Activated T-helper 1 cell treated with anti-CD3 and anti-CD28 coated beads, Interleukin-2, amount 50 U/mL, for 16 hours (primary cell): ENCODE data around the gene CACNB2.
"Not testable (repeated sequence)": the region's sequence is repeated elsewhere in the genome, so short reads cannot be mapped to it uniquely, and the experiment has no call there.

Experiments
- DNase-seq, 2 donors: peaks; one replicate each; pipeline ENCODE4 v3.0.0-alpha.2; 2020; ENCODE audit warnings: low read depth in 1 of 2, low spot score in 1 of 2

CACNB2 gene

GRCh38 chr10:18197706-18198105 is 57.5 kb downstream of the CACNB2 start:
- DNase-seq: no peak

- DNase-seq: no peak
Observed at GRCh38 chr10:18201877-18202276, 61.7 kb downstream of the CACNB2 start.

DNA sequence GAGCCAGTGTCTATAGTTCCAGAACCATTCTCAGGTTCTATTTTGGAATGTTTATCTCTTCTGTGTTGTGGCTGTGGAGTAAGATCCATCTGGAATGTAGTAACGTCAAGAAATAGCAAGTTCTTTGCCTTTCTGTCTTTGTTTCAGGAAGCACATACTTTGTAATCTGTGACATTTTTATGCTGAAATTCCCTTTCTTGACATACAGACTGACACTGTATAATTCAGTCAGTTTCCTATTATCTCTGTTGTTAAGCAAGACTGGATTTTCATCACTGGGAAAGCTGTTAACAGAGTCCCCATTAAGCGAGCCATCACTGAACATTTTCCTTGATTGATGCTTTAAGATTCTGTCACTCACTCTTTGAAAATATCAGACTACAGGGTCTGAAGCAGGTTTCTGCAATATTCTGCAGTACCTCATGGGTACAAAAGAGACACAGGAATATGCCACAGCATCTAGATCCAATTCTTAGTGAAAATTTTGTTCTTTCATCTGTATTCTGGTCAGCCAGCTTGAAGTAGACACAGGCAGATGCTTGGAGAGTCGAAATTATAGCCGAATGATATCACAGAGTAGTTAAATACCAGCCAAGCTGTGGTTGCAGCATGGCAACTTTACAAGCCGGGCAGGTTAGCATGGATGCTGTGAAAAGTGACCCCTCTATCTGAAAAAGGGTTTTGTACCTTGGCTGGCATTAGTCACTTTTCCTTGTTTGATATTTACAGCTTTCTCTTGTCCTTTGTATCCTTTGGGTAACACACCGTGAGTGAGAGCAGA is 62.6 kb downstream of the CACNB2 start:
- DNase-seq: no peak

- DNase-seq: no peak
Observed at GRCh38 chr10:18203471-18203870, 63.2 kb downstream of the CACNB2 start.

- DNase-seq: no peak
Observed at GRCh38 chr10:18204039-18204835, 64.0 kb downstream of the CACNB2 start.

DNA sequence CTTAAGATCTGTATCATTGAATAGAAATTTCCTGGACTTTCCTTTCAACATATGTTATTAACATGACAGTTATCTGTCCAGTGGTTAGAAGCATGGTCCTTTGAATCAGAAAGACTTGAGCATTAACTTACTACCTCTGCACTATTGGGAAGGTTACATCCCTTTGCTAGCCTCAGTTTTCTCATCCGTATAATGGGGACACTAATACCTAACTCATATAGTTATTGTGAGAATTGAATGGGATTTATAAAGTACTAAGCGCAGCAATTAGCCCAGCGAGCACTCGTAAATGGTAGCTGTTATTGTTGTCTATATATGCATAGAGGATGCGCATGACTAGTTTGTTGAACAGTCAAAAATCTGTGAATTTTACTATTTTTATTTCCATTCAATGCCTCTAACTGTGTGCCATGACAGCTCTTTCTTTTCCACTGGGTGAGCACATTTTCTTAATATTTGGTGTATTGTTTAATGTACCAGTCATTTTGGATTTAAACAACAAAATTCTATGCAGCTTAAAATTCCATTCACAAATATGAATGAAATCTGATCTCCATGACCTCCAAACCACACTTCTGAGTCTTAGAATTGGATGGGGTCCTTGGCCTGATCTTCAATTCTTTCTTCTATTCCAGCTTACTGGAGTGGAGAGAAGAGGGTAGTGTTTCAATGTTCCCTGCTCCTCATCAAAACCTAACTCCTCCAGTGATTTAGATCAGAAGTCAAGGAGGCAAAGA is 65.0 kb downstream of the CACNB2 start:
- no peak for DNase-seq

DNA sequence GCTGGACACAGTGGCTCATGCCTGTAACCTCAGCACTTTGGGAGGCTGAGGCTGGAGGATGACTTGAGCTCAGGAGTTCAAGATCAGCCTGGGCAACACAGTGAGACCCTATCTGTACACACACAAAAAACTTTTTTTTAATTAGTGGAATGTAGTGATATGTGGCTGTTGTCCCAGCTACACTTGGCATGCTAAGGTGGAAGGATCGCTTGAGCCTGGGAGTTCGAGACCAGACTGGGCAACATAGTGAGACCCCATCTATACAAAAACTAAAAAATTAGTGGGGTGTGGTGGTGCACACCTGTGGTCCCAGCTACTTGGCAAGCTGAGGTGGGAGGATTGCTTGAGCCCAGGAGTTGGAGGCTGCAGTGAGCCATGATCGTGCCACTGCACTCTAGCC is 68.0 kb downstream of the CACNB2 start:
- DNase-seq: not testable (repeated sequence)

DNA sequence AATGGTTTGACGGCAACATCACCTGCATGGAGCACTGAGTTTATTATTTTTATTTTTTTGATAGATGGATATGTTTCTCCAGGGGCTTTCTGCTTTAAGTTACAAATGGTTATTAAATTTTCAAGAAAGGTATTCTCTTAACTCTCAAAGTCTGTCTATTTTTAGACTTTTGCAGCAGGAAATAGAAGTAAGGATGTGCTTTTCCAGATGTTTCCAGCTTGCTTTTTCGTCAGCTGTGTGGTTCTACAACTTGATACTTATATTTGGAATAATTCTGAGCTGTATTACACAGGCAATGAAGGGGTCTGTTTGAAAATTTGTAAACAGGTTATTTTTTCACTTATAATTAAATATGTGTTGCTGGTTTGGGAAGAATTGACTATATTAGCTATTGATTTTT is 69.0 kb downstream of the CACNB2 start:
- no peak for DNase-seq

GRCh38 chr10:18210711-18211110 is 70.5 kb downstream of the CACNB2 start:
- DNase-seq: no peak

- DNase-seq: no peak
Observed at GRCh38 chr10:18211862-18212261, 71.6 kb downstream of the CACNB2 start.

DNA sequence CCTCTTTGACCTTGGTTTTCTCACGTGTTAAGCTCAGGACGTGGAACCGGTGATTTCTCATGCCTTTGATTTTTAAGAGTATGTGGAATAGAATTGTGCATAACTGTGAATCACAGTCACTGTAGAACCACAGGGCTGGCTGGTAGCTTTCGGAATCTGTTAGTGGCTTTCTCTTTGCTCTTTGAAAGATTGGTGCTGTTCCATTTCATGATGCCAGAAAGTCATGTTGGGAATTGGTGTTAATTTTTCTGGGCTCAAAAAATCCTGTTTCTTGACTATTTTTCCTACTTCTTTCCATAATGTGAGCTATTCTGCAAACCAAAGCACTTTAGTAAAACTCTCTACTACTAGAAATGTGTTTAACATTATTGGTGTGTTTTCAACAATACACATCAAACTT is 73.0 kb downstream of the CACNB2 start:
- DNase-seq: no peak

DNA sequence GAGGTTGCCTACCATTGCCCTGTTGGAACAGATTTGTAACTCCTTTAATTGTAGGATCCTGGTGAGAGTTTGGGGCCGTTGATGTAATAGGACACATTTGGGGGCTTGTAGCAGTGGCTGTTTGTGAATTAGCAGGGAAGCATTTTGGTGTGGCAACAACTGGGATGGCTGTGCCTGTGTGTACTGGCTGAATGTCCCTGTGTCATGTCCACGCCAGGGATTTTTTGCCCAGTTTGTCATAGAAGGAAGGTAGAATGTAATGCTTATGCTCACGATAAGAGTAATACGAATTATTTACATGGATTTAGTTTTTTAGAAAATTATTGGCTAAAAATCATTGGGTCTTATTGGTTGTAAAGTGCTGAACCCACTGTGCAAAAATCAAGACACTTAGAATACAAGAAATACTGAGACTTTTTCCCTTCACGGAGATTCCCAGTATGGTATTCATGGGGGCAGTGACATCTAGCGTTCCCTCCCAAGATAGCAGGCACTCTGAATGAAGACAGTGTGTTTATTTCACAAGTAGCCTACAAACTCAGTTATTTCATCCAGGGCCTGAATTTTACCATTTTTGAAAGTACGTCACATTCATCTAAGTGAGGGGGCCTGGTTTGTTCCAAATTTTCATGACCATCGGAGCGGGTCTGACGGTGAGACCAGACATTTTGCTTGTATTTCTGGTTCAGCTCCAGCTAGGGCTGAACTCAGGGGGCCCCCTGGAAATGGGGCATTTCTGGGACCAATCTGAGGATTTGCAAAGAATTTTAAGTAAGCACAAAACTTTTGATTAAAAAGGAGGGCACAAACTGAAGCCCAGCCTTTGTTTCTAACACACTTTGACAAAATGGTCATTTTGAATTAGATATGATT is 74.7 kb downstream of the CACNB2 start:
- DNase-seq: no peak

- DNase-seq: no peak
Observed at GRCh38 chr10:18216482-18216881, 76.3 kb downstream of the CACNB2 start.

DNA sequence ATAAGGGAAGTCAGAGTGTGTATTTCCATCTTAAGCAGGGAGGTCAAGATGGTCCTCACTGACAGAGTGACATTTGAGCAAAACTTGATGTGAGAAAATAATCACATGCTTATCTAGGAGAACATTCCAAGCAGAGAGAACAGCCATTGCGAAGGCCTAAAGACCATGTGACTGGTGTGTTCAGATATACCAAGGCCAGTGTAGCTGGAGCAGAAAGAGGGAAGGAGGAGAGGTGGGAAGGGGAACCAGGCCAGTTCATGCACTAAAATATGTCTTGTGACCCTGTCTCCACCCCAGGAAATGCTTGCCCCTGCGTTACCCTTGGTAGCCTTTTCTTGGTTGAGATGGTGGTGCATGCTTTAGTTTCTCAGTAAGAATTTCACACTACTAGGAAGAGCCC is 77.4 kb downstream of the CACNB2 start:
- DNase-seq: no peak

DNA sequence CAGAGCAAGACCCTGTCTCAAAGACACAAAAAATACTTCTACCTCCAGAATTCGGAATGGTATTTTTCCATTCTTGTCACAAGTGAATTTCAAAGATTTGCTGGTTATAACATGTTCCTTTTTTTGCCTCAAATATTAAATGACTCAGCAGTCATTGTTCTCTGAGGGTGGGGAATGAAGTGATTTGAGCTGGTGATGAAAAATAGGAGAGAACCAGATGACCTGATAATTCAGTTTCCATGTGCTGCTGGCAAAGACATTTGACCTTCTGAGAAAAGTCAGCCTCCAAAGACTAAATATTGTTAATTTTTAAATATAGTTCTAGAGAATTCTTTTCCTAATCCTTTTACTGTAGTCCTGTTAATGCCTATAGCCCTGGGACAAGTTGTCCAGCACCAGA is 78.9 kb downstream of the CACNB2 start:
- DNase-seq: no peak

GRCh38 chr10:18221123-18221522 is 80.9 kb downstream of the CACNB2 start:
- DNase-seq: no peak

- DNase-seq: no peak
Observed at GRCh38 chr10:18221882-18222281, 81.7 kb downstream of the CACNB2 start.

GRCh38 chr10:18222866-18223265 is 82.6 kb downstream of the CACNB2 start:
- DNase-seq: no peak

- DNase-seq: no peak
Observed at GRCh38 chr10:18223898-18224297, 83.7 kb downstream of the CACNB2 start.

DNA sequence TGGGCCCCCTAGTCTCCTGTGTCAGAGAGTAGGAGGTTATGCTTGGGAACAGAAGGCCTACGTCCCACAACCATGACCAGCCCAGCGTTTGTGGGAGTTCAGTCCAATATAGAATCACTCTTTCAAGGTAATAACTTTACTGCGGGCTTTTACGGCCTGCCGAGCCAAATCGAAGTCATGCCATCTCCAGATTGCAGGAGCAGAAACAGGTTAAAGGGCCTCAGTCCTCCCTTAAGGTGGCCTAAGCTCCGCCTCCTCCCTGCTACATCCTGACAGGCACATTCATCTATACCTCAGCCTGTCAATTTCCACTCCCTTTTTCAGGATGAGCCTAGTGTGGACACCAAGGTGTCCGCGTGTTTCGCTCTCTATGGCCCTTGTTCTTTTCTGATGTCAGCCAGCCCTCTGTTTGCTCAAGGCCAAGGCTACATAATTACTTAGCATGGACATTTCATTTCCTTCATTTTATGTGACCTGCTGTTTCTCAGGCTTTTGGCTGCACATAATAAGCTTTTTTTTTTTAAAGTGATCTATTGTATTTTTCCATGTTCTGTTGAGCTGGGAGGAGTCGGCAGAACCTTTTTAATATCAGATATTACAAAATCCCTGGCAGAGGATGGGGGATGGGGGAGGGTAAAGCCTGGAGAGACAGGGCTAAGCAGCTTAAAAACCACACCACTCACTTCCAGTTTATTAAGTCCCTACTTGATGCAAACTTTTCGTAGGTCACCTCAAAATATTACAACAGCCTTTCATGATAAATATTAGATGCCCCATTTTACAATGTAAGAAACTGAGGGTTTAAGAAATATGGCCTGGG is 84.6 kb downstream of the CACNB2 start:
- no peak for DNase-seq
